OCI-LY7 (cell line): ENCODE measurements around the gene MICAL3. TPM values are rescaled to one million over a fixed set of nuclear protein-coding genes. Genes with fewer than 3 reads are reported as not detected.

Source experiments
- BruUV-seq: library from RNA; stranded (reverse); fragments of 400-500 nt; replicated peaks from 2 replicates; lab custom pipeline; 2021; lab: Mats Ljungman, UMichigan
- CTCF ChIA-PET: fragments of 300-600 bp; sonication (Branson Sonifier 250); formaldehyde crosslinking; loops from one replicate; lab custom pipeline; 2022; ENCODE audit warnings: antibody characterized with exemption; ENCODE audit not compliant: unreplicated experiment; lab: Charles Lee
- POLR2A ChIA-PET: fragments of 300-600 bp; sonication (Branson Sonifier 250); formaldehyde crosslinking; loops from one replicate; lab custom pipeline; 2022; ENCODE audit warnings: antibody characterized with exemption; lab: Charles Lee
- DNase-seq: peaks from one replicate; pipeline ENCODE4 v3.0.0-alpha.2; 2015; ENCODE audit warnings: low spot score
- H2AFZ ChIP-seq: fragments of 200-600 bp; sonication (generic), shearing (Covaris generic); 2 replicates; pipeline ENCODE4 v1.6.1; 2014; ENCODE audit warnings: mild to moderate bottlenecking, antibody characterized with exemption, low read length, moderate library complexity
- H3K27ac ChIP-seq: fragments of 200-600 bp; sonication (generic); 2 replicates; pipeline ENCODE4 v1.5.1; 2014; ENCODE audit warnings: mixed run types, low read depth, mild to moderate bottlenecking, moderate library complexity, low read length, inconsistent platforms; ENCODE audit not compliant: poor library complexity, severe bottlenecking
- H3K36me3 ChIP-seq: fragments of 200-600 bp; sonication (generic); 2 replicates; pipeline ENCODE4 v1.6.1; 2014; ENCODE audit warnings: mild to moderate bottlenecking, antibody characterized with exemption, low read length, moderate library complexity, mixed read lengths; ENCODE audit not compliant: insufficient read depth
- H3K4me1 ChIP-seq: fragments of 200-600 bp; sonication (generic); 2 replicates; pipeline ENCODE4 v1.5.1; 2014; ENCODE audit warnings: mild to moderate bottlenecking, low read length; ENCODE audit not compliant: insufficient read depth, poor library complexity, severe bottlenecking
- H3K4me2 ChIP-seq: fragments of 200-600 bp; sonication (generic); 2 replicates; pipeline ENCODE4 v1.6.1; 2014; ENCODE audit warnings: mild to moderate bottlenecking, low read length
- H3K4me3 ChIP-seq: fragments of 200-600 bp; sonication (generic); 2 replicates; pipeline ENCODE4 v1.5.1; 2014; ENCODE audit warnings: mild to moderate bottlenecking, low read depth, low read length; ENCODE audit not compliant: poor library complexity, severe bottlenecking
- H3K79me2 ChIP-seq: fragments of 200-600 bp; sonication (generic); 2 replicates; pipeline ENCODE4 v1.6.1; 2016; ENCODE audit warnings: low read depth, mild to moderate bottlenecking, low read length, moderate library complexity, mixed read lengths; ENCODE audit not compliant: insufficient read depth
- H3K9me2 ChIP-seq: fragments of 200-600 bp; sonication (generic); 2 replicates; pipeline ENCODE4 v1.6.1; 2016; ENCODE audit warnings: mild to moderate bottlenecking, low read length, mixed read lengths; ENCODE audit not compliant: insufficient read depth
- H3K9me3 ChIP-seq: fragments of 200-600 bp; sonication (generic); 2 replicates; pipeline ENCODE4 v1.6.1; 2014; ENCODE audit warnings: mild to moderate bottlenecking, mixed run types, low read length, mixed read lengths
- H4K20me1 ChIP-seq: fragments of 200-600 bp; sonication (generic); 2 replicates; pipeline ENCODE4 v1.6.1; 2014; ENCODE audit warnings: mild to moderate bottlenecking, antibody characterized with exemption, low read length, moderate library complexity, mixed read lengths; ENCODE audit not compliant: insufficient read depth
- CTCF ChIP-seq: fragments of 200-600 bp; sonication (generic); conservative IDR thresholded peaks from 2 replicates; pipeline ENCODE4 v1.5.1; 2014; ENCODE audit warnings: mild to moderate bottlenecking, antibody characterized with exemption, low read length, moderate library complexity, mixed read lengths
- EZH2phosphoT487 ChIP-seq: fragments of 200-600 bp; sonication (generic); IDR thresholded peaks from 2 replicates; pipeline ENCODE4 v1.6.1; 2018; ENCODE audit warnings: low read depth, borderline replicate concordance, mild to moderate bottlenecking, mixed run types, antibody characterized with exemption, low read length, moderate library complexity, mixed read lengths
- intact Hi-C: fragments of 100-400 bp; cut with micrococcal nuclease; formaldehyde crosslinking; loops from one replicate; pipeline ENCODE4 v1.10.0; 2022; ENCODE audit not compliant: unreplicated experiment
- total RNA-seq, 2 experiments: library from RNA; depleted of rRNA in 1 of 2; stranded (reverse); fragments of >200 nt in 1 of 2; shearing (Covaris generic) in 1 of 2; gene quantifications; 2 replicates each; pipeline ENCODE4 v1.2.3, GENCODE V29; 2014 to 2022

MICAL3 gene
- total RNA-seq, 2 experiments from 2014 or later, result 80.9 to 210 TPM

- no TSS peak for BruUV-seq
- no peak for TF ChIP-seq EZH2phosphoT487
- TF ChIP-seq CTCF, result no peak
- H3K79me2 ChIP-seq, result 0 out of 2 replicates have a peak, but pooled peaks cover 7% of the 10 kb centered on the region
Measured at GRCh38 chr22:18062421-18062820, 38.1 kb upstream of the MICAL3 start.

GRCh38 chr22:18060646-18061620, 36.6 kb upstream of the MICAL3 start:
- peaks cover 73% of the 10 kb centered on the region for H3K4me1 ChIP-seq
- no peak overlapping the region for H3K4me2 ChIP-seq

More at GRCh38 chr22:18062421-18062820, 38.1 kb upstream of the MICAL3 start:
- H3K36me3 ChIP-seq, result no peaks in the 10 kb centered on the region
- H3K9me3 ChIP-seq, result no peaks in the 10 kb centered on the region
- peaks cover 73% of the 10 kb centered on the region for H3K4me1 ChIP-seq
- no peaks in the 10 kb centered on the region for H3K9me2 ChIP-seq
- CTCF ChIA-PET, result interaction anchor here (0.9 to 1.1 kb wide), 2 partner anchors 35 to 37 kb away, joined by 3 read pairs; no protein-coding TSS in a partner anchor
- no peak overlapping the region for H3K27ac ChIP-seq
- H2AFZ ChIP-seq, result no peak overlapping the region
- H3K4me3 ChIP-seq, result no peak overlapping the region
- no peak overlapping the region for H3K4me2 ChIP-seq
- H4K20me1 ChIP-seq, result no peaks in the 10 kb centered on the region
- intact Hi-C loops, result no loop called here
- POLR2A ChIA-PET, result interaction anchor here (0.6 to 2.4 kb wide), 6 partner anchors 8 to 887 kb away, joined by 3 to 7 read pairs (median 4); no protein-coding TSS in a partner anchor
- no peak for DNase-seq

More at GRCh38 chr22:18060646-18061620, 36.6 kb upstream of the MICAL3 start:
- no peak overlapping the region for H3K27ac ChIP-seq
- ChIA-PET POLR2A (interaction anchor here (0.6 to 2.4 kb wide), 3 partner anchors 29 to 103 kb away, joined by 3 to 7 read pairs (median 6); no protein-coding TSS in a partner anchor), CTCF (no interaction called here)
- H3K36me3 ChIP-seq, result no peaks in the 10 kb centered on the region
- 0 out of 2 replicates have a peak, but pooled peaks cover 7% of the 10 kb centered on the region for H3K79me2 ChIP-seq
- TF ChIP-seq EZH2phosphoT487, result no peak
- no peak for TF ChIP-seq CTCF
- H3K9me3 ChIP-seq, result no peaks in the 10 kb centered on the region
- intact Hi-C loops, result no loop called here
- H3K4me3 ChIP-seq, result no peak overlapping the region
- no peak for DNase-seq
- BruUV-seq, result no TSS peak
- H3K9me2 ChIP-seq, result no peaks in the 10 kb centered on the region
- H2AFZ ChIP-seq, result no peak overlapping the region
- H4K20me1 ChIP-seq, result no peaks in the 10 kb centered on the region
